Heart left ventricle (tissue), 13 donors: Measurements from ENCODE around the gene CCDC154.

ENCODE experiments used
- POLR2A ChIP-seq, 2 donors: fragments of 450-650 bp; IDR thresholded peaks; one replicate each; pipeline ENCODE4 v1.6.1; 2017; ENCODE audit warnings: antibody characterized with exemption in 2 of 2, mild to moderate bottlenecking in 2 of 2, moderate library complexity in 2 of 2
- TF ChIP-seq, protein P1 (sequence below), 12 donors: fragments of 200-600 bp; sonication (generic) in 4 of 12; IDR thresholded peaks; one replicate each; pipeline versions ENCODE4 v1.5.0 to v1.8.0; 2018 to 2022; ENCODE audit warnings: antibody characterized with exemption in 12 of 12, mild to moderate bottlenecking in 5 of 12
- donor health status: ischemic (EF 13 %, LVEDD 7.1; RV severe dilation, severe dysfunction).
- donor health status: DM: no; HTN: yes; CAD: no.
- donor health status: DM: no; HTN: no; CAD: no.
- donor health status: ischemic (EF 25% LVEDD 6.9; RV normal size, moderate dysfunction).
- donor health status: ischemic (EF 25% LVEDD 5.7; RV mildly dilated, moderate dysfunction).
- donor health status: ischemic (EF 35%, LVEDD 5.7; RV mildly dilated, moderate dysfunction).
- donor health status: nonischemic (EF 11% LVEDD 7.7; RV severe dilation, severe dysfunction).
- donor health status: DM: yes; HTN: yes; CAD: no.
- donor health status: PGD.
- donor health status: ischemic (EF 29% LVEDD 5.4; RV normal size, mild dysfunction).
- donor health status: nonischemic (EF 23%, LVEDD 6.1; RV moderate dilation, normal function).

DNA sequence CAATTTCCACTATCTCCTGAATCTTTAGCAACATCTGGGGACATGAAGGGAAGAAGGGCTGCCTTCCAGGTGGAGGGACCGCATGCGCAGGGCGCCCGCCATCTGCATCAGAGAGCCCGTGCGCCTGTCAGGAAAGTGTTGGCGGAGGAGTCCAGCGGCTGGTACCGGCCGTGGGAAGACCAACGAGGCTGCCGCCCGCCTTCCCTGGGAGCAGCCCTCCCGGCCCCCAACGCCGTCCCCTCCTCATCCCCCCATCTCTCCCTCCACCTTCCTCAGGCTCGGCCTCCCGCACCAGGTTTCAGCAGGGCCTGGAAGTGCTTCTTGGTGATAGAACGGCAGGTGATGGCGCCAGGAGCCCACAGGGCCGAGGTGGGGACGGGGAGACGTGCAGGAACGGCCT, 21.7 kb upstream of the CCDC154 start:
- TF ChIP-seq, protein P1, sequence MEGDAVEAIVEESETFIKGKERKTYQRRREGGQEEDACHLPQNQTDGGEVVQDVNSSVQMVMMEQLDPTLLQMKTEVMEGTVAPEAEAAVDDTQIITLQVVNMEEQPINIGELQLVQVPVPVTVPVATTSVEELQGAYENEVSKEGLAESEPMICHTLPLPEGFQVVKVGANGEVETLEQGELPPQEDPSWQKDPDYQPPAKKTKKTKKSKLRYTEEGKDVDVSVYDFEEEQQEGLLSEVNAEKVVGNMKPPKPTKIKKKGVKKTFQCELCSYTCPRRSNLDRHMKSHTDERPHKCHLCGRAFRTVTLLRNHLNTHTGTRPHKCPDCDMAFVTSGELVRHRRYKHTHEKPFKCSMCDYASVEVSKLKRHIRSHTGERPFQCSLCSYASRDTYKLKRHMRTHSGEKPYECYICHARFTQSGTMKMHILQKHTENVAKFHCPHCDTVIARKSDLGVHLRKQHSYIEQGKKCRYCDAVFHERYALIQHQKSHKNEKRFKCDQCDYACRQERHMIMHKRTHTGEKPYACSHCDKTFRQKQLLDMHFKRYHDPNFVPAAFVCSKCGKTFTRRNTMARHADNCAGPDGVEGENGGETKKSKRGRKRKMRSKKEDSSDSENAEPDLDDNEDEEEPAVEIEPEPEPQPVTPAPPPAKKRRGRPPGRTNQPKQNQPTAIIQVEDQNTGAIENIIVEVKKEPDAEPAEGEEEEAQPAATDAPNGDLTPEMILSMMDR (IDR thresholded peaks at IDR 0.05): no peak
- TF ChIP-seq POLR2A (IDR thresholded peaks at IDR 0.05): no peak
